Breast epithelium (tissue), 3 donors: Measurements from ENCODE around the gene GUCY1A2.

Experiments used
- POLR2AphosphoS5 ChIP-seq, 3 donors: sonication (generic); formaldehyde crosslinking; IDR thresholded peaks; one replicate each; pipeline ENCODE4 v1.6.1; 2017; ENCODE audit warnings: antibody characterized with exemption in 3 of 3
- TF ChIP-seq, protein P1 (sequence below), 3 donors: fragments of 450-650 bp; IDR thresholded peaks; one replicate each; pipeline ENCODE4 v1.5.1; 2016 to 2017; ENCODE audit warnings: antibody characterized with exemption in 3 of 3, mild to moderate bottlenecking in 3 of 3, moderate library complexity in 3 of 3

DNA sequence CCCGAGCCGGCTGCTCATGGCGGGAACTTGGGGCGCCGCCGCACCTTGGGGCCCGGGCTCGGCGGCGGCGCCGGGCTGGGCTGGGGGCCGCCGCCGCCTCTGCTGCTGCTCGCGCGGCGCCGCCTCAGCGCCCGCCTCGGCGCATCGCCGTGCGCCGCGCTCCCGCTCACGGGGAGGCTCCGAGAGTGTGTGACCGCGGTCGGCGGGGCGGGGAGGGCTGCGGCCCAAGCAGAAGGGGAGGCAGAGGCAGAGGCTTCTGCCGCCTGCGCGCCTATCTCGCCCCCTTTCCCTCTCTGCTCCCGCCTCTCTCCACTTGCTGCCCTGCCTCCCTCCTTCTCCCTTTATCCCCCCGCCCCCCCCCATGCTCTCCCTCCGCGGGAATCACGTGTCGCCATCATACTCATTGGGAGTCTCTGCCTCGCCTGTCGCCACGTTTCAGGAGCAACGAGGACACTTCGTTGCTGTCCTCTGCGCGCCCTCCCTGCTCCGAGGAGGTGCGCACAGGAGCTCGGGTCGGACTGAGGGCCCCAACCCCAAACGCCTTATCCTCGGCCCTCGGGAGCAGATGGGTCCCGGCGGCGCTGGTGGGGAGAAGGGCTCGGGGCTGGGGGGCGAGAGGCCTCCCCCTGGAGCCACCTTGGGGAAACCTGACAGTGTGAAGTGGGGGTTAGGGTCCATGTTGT is at the start of gene GUCY1A2:
- TF ChIP-seq POLR2AphosphoS5 (IDR thresholded peaks at IDR 0.05) = no peak
- TF ChIP-seq, protein P1, sequence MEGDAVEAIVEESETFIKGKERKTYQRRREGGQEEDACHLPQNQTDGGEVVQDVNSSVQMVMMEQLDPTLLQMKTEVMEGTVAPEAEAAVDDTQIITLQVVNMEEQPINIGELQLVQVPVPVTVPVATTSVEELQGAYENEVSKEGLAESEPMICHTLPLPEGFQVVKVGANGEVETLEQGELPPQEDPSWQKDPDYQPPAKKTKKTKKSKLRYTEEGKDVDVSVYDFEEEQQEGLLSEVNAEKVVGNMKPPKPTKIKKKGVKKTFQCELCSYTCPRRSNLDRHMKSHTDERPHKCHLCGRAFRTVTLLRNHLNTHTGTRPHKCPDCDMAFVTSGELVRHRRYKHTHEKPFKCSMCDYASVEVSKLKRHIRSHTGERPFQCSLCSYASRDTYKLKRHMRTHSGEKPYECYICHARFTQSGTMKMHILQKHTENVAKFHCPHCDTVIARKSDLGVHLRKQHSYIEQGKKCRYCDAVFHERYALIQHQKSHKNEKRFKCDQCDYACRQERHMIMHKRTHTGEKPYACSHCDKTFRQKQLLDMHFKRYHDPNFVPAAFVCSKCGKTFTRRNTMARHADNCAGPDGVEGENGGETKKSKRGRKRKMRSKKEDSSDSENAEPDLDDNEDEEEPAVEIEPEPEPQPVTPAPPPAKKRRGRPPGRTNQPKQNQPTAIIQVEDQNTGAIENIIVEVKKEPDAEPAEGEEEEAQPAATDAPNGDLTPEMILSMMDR (IDR thresholded peaks at IDR 0.05) = no peak
